IMR-90 (cell line): ENCODE results near the gene UNC79. TPM values are rescaled to one million over a fixed set of nuclear protein-coding genes. Genes with fewer than 3 reads are reported as not detected.

Experiments used
- ATAC-seq: fragments of 200-7000 bp; cut with Tn5 transposase; 2 replicates; pipeline ENCODE4 v1.9.1; 2020; ENCODE audit warnings: low read depth, mild to moderate bottlenecking, moderate library complexity
- BruUV-seq: library from RNA; stranded (reverse); fragments of 400-500 nt; replicated peaks from 2 replicates; lab custom pipeline; 2021; lab: Mats Ljungman, UMichigan
- CTCF ChIA-PET: fragments of 300-600 bp; formaldehyde crosslinking; extraction: SDS; loops from one replicate; lab custom pipeline; 2021; ENCODE audit warnings: antibody characterized with exemption; lab: Yijun Ruan, JAX
- POLR2A ChIA-PET: fragments of 300-600 bp; sonication (Branson Sonifier 250); formaldehyde crosslinking; loops from one replicate; lab custom pipeline; 2022; ENCODE audit warnings: antibody characterized with exemption; ENCODE audit not compliant: unreplicated experiment; lab: Charles Lee
- DNase-seq: peaks from one replicate; pipeline ENCODE4 v3.0.0; 2013
- H2AFZ ChIP-seq: replicated peaks from 2 replicates; pipeline ENCODE3; 2013; ENCODE audit warnings: low read length, mild to moderate bottlenecking; ENCODE audit not compliant: poor library complexity
- H2AK5ac ChIP-seq: 2 replicates; pipeline ENCODE4 v1.6.1; 2013; ENCODE audit warnings: low read depth, low read length, inconsistent platforms
- H2AK9ac ChIP-seq: replicated peaks from 2 replicates; pipeline ENCODE3; 2013; ENCODE audit warnings: mild to moderate bottlenecking, low read depth, low read length, moderate library complexity; ENCODE audit not compliant: poor library complexity
- H2BK120ac ChIP-seq: 2 replicates; pipeline ENCODE4 v1.6.1; 2013; ENCODE audit warnings: low read depth, low read length, inconsistent platforms
- H2BK15ac ChIP-seq: 3 replicates; pipeline ENCODE4 v1.6.1; 2013; ENCODE audit warnings: low read depth, low read length, inconsistent platforms
- H2BK20ac ChIP-seq: 2 replicates; pipeline ENCODE4 v1.6.1; 2013; ENCODE audit warnings: low read depth, mild to moderate bottlenecking, inconsistent platforms, low read length, moderate library complexity
- H2BK5ac ChIP-seq: 2 replicates; pipeline ENCODE4 v1.6.1; 2013; ENCODE audit warnings: mild to moderate bottlenecking, low read depth, low read length, inconsistent platforms; ENCODE audit not compliant: poor library complexity, severe bottlenecking
- H3K14ac ChIP-seq: replicated peaks from 2 replicates; pipeline ENCODE4 v1.6.1; 2013; ENCODE audit warnings: low read depth, low read length, inconsistent platforms
- H3K18ac ChIP-seq: 2 replicates; pipeline ENCODE4 v1.6.1; 2013; ENCODE audit warnings: low read depth, low read length, control low read depth
- H3K23ac ChIP-seq: 2 replicates; pipeline ENCODE4 v1.6.1; 2013; ENCODE audit warnings: low read depth, low read length, inconsistent platforms
- H3K27ac ChIP-seq: 2 replicates; pipeline ENCODE4 v1.5.1; 2013; ENCODE audit warnings: mild to moderate bottlenecking, control low read depth, low read length; ENCODE audit not compliant: insufficient read depth
- H3K27me3 ChIP-seq: 2 replicates; pipeline ENCODE4 v1.6.1; 2013; ENCODE audit warnings: low read length; ENCODE audit not compliant: control insufficient read depth, insufficient read depth
- H3K36me3 ChIP-seq: 2 replicates; pipeline ENCODE4 v1.6.1; 2013; ENCODE audit warnings: low read length, mixed read lengths; ENCODE audit not compliant: control insufficient read depth, insufficient read depth
- H3K4ac ChIP-seq: 2 replicates; pipeline ENCODE4 v1.6.1; 2013; ENCODE audit warnings: low read depth, low read length, inconsistent platforms
- H3K4me1 ChIP-seq: 2 replicates; pipeline ENCODE4 v1.6.1; 2013; ENCODE audit warnings: low read length, mixed read lengths; ENCODE audit not compliant: control insufficient read depth, insufficient read depth
- H3K4me2 ChIP-seq: 2 replicates; pipeline ENCODE4 v1.6.1; 2013; ENCODE audit warnings: low read depth, mild to moderate bottlenecking, control low read depth, low read length, moderate library complexity
- H3K4me3 ChIP-seq: 2 replicates; pipeline ENCODE4 v1.5.1; 2013; ENCODE audit warnings: low read depth, mild to moderate bottlenecking, control low read depth, low read length, moderate library complexity; ENCODE audit not compliant: insufficient read depth
- H3K56ac ChIP-seq: 2 replicates; pipeline ENCODE4 v1.6.1; 2013; ENCODE audit warnings: low read length, inconsistent platforms; ENCODE audit not compliant: insufficient read depth; ENCODE audit errors: extremely low read depth
- H3K79me1 ChIP-seq, 2 experiments: 2 replicates each; pipeline ENCODE4 v1.6.1; 2013; ENCODE audit warnings: low read length in 2 of 2, inconsistent platforms in 1 of 2, low read depth in 1 of 2
- H3K9ac ChIP-seq: 2 replicates; pipeline ENCODE4 v1.6.1; 2013; ENCODE audit warnings: low read depth, low read length, control low read depth
- H3K9me1 ChIP-seq: 2 replicates; pipeline ENCODE4 v1.6.1; 2013; ENCODE audit warnings: low read length, inconsistent platforms; ENCODE audit not compliant: insufficient read depth
- H3K9me3 ChIP-seq: 2 replicates; pipeline ENCODE4 v1.6.1; 2013; ENCODE audit warnings: low read length; ENCODE audit not compliant: control insufficient read depth, insufficient read depth
- H4K20me1 ChIP-seq: 2 replicates; pipeline ENCODE4 v1.6.1; 2013; ENCODE audit warnings: low read length, inconsistent platforms; ENCODE audit not compliant: insufficient read depth
- H4K5ac ChIP-seq: 2 replicates; pipeline ENCODE4 v1.6.1; 2013; ENCODE audit warnings: mild to moderate bottlenecking, low read depth, low read length, control low read depth
- H4K8ac ChIP-seq, 2 experiments: 2 replicates each; pipeline ENCODE4 v1.6.1; 2013; ENCODE audit warnings: low read depth in 2 of 2, low read length in 2 of 2, control low read depth in 1 of 2, inconsistent platforms in 1 of 2
- H4K91ac ChIP-seq: 2 replicates; pipeline ENCODE4 v1.6.1; 2013; ENCODE audit warnings: low read depth, low read length, inconsistent platforms; ENCODE audit not compliant: insufficient read depth
- BHLHE40 ChIP-seq: fragments of 150-350 bp; IDR thresholded peaks from 2 replicates; pipeline ENCODE4 v1.6.1; 2016; ENCODE audit warnings: mild to moderate bottlenecking, low read depth, low read length
- CEBPB ChIP-seq: IDR thresholded peaks from 2 replicates; pipeline ENCODE4 v1.6.1; 2012; ENCODE audit warnings: low read depth, low read length, improper control_type of control experiment
- CHD1 ChIP-seq: IDR thresholded peaks from 2 replicates; pipeline ENCODE4 v1.6.1; 2012; ENCODE audit warnings: low read depth, low read length, improper control_type of control experiment
- ELK1 ChIP-seq: fragments of 150-350 bp; IDR thresholded peaks from 2 replicates; pipeline ENCODE4 v1.6.1; 2016; ENCODE audit warnings: low read depth, mild to moderate bottlenecking, low read length, moderate library complexity, borderline replicate concordance
- FOS ChIP-seq: fragments of 150-350 bp; IDR thresholded peaks from 2 replicates; pipeline ENCODE4 v1.6.1; 2016; ENCODE audit warnings: low read depth, low read length
- MXI1 ChIP-seq: IDR thresholded peaks from 2 replicates; pipeline ENCODE4 v1.6.1; 2012; ENCODE audit warnings: low read depth, mild to moderate bottlenecking, low read length, moderate library complexity, borderline replicate concordance
- NFE2L2 ChIP-seq: fragments of 150-350 bp; IDR thresholded peaks from 2 replicates; pipeline ENCODE4 v1.6.1; 2016; ENCODE audit warnings: low read depth, mild to moderate bottlenecking, low read length
- POLR2A ChIP-seq: IDR thresholded peaks from 2 replicates; pipeline ENCODE4 v1.6.1; 2012; ENCODE audit warnings: mild to moderate bottlenecking, low read depth, low read length
- RAD21 ChIP-seq: IDR thresholded peaks from 2 replicates; pipeline ENCODE4 v1.6.1; 2012; ENCODE audit warnings: low read length, improper control_type of control experiment
- RCOR1 ChIP-seq: IDR thresholded peaks from 2 replicates; pipeline ENCODE4 v1.6.1; 2012; ENCODE audit warnings: mild to moderate bottlenecking, low read length, improper control_type of control experiment; ENCODE audit not compliant: insufficient replicate concordance
- RFX5 ChIP-seq: IDR thresholded peaks from 2 replicates; pipeline ENCODE4 v1.8.0; 2012; ENCODE audit warnings: low read depth, mild to moderate bottlenecking, low read length, moderate library complexity
- WGBS, 2 experiments: methylation state at CpG; one replicate each; pipeline versions ENCODE4 v1.1.5 to v1.1.7; 2013; ENCODE audit warnings: missing lambda C conversion rate in 2 of 2; ENCODE audit not compliant: insufficient read length in 1 of 2; ENCODE audit errors: extremely low coverage in 2 of 2; 5-methylcytosine and 5-hydroxymethylcytosine counted together
- dilution Hi-C: fragments of 300-500 bp; cut with HindIII; formaldehyde crosslinking; loops from one replicate; pipeline ENCODE4 v1.14.3; 2018; ENCODE audit warnings: low sequenced_read_pairs; ENCODE audit not compliant: unreplicated experiment
- in situ Hi-C: fragments of 300-500 bp; cut with MboI; formaldehyde crosslinking; loops from 3 replicates; pipeline ENCODE4 v1.14.3; 2019; ENCODE audit warnings: low sequenced_read_pairs, inconsistent platforms, mixed read lengths
- intact Hi-C: fragments of 100-400 bp; cut with micrococcal nuclease; formaldehyde crosslinking; loops from 2 replicates; pipeline ENCODE4 v1.10.0; 2022
- polyA plus RNA-seq, 3 experiments: library from polyadenylated mRNA; depleted of rRNA; stranded (reverse); fragments of >200 nt; gene quantifications; 2 replicates each; pipeline ENCODE4 v1.2.3, GENCODE V29; 2012; ENCODE audit warnings: low replicate concordance in 1 of 3
- total RNA-seq: library from RNA; depleted of rRNA; stranded (reverse); fragments of >200 nt; gene quantifications from 2 replicates; pipeline ENCODE4 v1.2.3, GENCODE V29; 2012
- TF ChIP-seq, protein P1 (sequence below): conservative IDR thresholded peaks from 2 replicates; pipeline ENCODE4 v1.5.1; 2012; ENCODE audit warnings: mild to moderate bottlenecking, low read depth, low read length, improper control_type of control experiment

The UNC79 gene
- total and polyA plus RNA-seq, 2 of the 4 experiments (the other 2 are of a cell fraction): under 0.01 TPM

- Histone ChIP-seq H2BK20ac (no peak overlapping the region), H3K27me3 (no peaks in the 10 kb centered on the region), H3K23ac (no peak overlapping the region), H2BK120ac (no peak overlapping the region), H3K9me3 (no peaks in the 10 kb centered on the region), H3K9ac (no peak overlapping the region), H4K20me1 (no peaks in the 10 kb centered on the region), H3K36me3 (no peaks in the 10 kb centered on the region), H2AK5ac (no peak overlapping the region), H4K8ac (no peak overlapping the region), H3K56ac (no peak overlapping the region), H2BK5ac (no peak overlapping the region), H3K14ac (no peak overlapping the region), H2AK9ac (no peak overlapping the region), H3K18ac (no peak overlapping the region), H2BK15ac (no peak overlapping the region), H2AFZ (no peak overlapping the region), H4K5ac (no peak overlapping the region), H3K4me2 (no peak overlapping the region), H3K4ac (no peak overlapping the region), H3K4me3 (no peak overlapping the region), H3K4me1 (no peaks in the 10 kb centered on the region), H3K27ac (no peak overlapping the region), H3K9me1 (no peaks in the 10 kb centered on the region), H4K91ac (no peak overlapping the region), H3K79me1 (no peaks in the 10 kb centered on the region)
- TF ChIP-seq MXI1: no peak
- TF ChIP-seq ELK1: no peak
- no peak for TF ChIP-seq NFE2L2
- TF ChIP-seq CHD1: no peak
- TF ChIP-seq BHLHE40: no peak
- no peak for TF ChIP-seq RAD21
- no peak for TF ChIP-seq RFX5
- no peak for TF ChIP-seq RCOR1
- TF ChIP-seq FOS: no peak
- TF ChIP-seq CEBPB: no peak
- TF ChIP-seq, protein P1, sequence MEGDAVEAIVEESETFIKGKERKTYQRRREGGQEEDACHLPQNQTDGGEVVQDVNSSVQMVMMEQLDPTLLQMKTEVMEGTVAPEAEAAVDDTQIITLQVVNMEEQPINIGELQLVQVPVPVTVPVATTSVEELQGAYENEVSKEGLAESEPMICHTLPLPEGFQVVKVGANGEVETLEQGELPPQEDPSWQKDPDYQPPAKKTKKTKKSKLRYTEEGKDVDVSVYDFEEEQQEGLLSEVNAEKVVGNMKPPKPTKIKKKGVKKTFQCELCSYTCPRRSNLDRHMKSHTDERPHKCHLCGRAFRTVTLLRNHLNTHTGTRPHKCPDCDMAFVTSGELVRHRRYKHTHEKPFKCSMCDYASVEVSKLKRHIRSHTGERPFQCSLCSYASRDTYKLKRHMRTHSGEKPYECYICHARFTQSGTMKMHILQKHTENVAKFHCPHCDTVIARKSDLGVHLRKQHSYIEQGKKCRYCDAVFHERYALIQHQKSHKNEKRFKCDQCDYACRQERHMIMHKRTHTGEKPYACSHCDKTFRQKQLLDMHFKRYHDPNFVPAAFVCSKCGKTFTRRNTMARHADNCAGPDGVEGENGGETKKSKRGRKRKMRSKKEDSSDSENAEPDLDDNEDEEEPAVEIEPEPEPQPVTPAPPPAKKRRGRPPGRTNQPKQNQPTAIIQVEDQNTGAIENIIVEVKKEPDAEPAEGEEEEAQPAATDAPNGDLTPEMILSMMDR: no peak
- TF ChIP-seq POLR2A: no peak
- intact Hi-C loops: no loop called here
- ATAC-seq (no peak), DNase-seq (no peak)
- CTCF ChIA-PET: no interaction called here
- WGBS, 2 experiments: 30% methylated on average over 5 of the region's 10 CpGs; no CpG with 5 or more reads in 1 of the 2 experiments
- dilution Hi-C loops: no loop called here
- no TSS peak for BruUV-seq
- POLR2A ChIA-PET: no interaction called here
- in situ Hi-C loops: no loop called here
Measured at GRCh38 chr14:93566065-93566693, 135.4 kb downstream of the UNC79 start.
